Stimulated activated CD8-positive, alpha-beta memory T cell treated with anti-CD3 and anti-CD28 coated beads, Interleukin-4, amount 100 ng/mL, for 48 hours (primary cell): ENCODE data around the gene XKR7.

Source experiments
- DNase-seq: peaks from one replicate; pipeline ENCODE4 v3.0.0-alpha.2; 2020

The XKR7 gene

DNA sequence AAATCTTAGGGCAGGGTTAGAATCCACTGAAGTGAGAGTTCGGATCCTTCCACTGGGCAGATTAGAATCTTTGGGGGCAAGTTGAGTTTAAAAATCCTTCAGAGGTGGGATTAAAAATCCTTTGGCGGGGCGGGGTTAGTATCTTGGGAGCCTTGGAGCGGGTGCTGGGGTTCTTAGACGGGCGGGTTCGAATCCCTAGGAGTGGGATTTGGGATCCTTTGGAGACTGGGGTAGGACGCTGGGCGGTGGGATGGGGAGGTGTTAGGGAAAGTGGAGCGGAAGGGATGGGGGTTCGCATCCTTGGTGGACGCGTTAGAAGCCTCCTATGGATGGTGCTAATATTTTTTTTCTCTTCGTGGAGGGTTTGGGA is 83.8 kb downstream of the XKR7 start:
- no peak for DNase-seq

DNA sequence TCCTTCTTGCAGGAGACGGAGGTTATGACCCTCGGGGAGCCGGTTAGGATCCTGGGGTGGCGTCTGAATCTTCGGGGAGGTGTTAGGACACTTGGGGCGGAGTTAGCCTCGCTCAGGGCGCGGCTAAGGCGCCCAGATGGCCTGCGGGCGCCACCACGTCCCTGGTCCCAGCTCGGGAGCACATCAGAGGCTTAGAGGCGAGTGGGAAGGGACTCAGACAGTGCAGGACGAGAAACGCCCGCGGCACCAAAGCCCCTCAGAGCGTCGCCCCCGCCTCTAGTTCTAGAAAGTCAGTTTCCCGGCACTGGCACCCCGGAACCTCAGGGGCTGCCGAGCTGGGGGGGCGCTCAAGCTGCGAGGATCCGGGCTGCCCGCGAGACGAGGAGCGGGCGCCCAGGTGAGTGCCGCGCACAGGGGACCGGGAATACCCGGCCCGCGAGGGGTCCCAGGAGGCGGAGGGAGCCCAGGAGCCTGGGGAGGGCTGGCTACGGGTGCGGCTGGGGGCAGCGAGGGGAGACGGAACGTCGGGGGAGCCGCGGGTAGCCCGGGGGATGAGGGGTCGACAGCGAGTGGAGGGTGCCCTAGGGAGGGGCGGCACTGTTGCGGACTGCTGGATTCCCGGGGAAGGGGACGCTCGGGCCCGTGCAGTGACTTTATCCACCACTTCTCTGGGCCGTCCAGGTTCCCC is 84.3 kb downstream of the XKR7 start, which contains the start of gene HCK:
Gene HCK (plus strand): TSS at position 153 of the 688 bp plus-strand sequence.
- no peak for DNase-seq

DNA sequence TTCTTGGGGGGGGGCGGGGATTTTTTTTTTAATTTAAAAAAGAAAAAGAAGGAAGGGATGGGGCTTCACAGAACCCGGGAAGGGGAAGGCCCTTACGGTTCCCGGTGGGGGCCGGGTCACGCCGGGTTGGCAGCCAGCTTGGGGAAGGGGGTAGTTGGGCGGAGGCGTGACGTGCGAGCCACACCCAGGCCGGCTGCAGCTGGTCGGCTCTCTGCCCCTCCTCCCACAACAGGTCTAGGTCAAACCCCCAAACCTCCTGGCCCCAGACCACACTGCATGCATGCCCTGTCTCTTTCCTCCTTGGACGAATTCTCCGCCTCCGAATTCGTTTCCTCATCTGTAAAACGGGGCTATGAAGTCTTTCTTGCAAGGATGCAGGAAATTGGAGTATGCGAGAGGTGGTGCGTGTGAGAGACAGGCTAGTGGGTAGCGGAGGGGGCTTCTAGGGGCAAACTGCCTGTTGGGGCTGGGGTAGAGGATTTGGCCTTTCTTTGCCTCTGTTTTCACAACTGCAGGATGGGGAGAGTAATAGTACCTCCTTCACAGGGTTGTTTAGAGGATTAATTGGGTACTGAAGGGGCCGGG is 84.9 kb downstream of the XKR7 start:
- no peak for DNase-seq
